GM12874 (cell line): ENCODE measurements around the gene VWC2.

Experiments
- TF ChIP-seq, protein P1 (sequence below): IDR thresholded peaks from 2 replicates; pipeline ENCODE4 v1.5.1; 2011; ENCODE audit warnings: low read depth, mild to moderate bottlenecking, control low read depth, low read length, moderate library complexity; ENCODE audit not compliant: insufficient read depth

The VWC2 gene

GRCh38 chr7:49852619-49853462, 79.4 kb downstream of the VWC2 start:
- TF ChIP-seq, protein P1, sequence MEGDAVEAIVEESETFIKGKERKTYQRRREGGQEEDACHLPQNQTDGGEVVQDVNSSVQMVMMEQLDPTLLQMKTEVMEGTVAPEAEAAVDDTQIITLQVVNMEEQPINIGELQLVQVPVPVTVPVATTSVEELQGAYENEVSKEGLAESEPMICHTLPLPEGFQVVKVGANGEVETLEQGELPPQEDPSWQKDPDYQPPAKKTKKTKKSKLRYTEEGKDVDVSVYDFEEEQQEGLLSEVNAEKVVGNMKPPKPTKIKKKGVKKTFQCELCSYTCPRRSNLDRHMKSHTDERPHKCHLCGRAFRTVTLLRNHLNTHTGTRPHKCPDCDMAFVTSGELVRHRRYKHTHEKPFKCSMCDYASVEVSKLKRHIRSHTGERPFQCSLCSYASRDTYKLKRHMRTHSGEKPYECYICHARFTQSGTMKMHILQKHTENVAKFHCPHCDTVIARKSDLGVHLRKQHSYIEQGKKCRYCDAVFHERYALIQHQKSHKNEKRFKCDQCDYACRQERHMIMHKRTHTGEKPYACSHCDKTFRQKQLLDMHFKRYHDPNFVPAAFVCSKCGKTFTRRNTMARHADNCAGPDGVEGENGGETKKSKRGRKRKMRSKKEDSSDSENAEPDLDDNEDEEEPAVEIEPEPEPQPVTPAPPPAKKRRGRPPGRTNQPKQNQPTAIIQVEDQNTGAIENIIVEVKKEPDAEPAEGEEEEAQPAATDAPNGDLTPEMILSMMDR = peak; percentile 73

DNA sequence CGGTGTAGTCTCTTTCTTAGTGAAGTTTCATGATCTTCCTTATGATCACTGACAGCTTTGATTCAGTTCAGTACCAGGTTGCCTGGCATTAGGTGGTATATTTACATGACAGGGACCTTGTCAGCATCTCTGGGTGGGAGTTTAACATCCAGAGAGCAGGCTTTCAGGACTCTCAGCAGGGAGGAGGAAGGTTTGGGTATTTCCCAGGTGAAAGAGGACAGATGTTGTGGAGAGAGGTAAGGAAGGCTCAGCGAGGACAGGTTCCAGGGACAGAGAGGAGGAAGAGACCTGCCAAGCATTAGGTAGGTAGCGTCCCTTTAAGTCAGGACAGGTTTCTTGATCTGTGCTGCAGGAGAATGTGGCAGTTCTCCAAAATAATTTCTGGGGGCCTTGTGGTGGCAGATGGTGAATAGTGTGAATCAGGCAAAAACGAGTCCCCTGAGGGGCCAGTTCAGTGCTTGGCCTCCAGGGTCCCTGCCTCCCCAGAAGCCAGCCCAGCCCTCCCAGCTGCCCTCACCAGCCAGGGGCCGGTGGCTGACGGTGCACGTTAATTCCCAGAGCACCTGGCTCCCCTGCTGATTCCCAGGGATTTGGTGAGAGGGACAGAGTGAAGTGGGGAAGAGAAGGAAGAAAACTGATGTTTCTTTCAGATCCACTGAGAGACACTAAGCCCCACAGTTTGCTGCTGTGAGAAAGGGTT, 82.0 kb downstream of the VWC2 start:
- TF ChIP-seq, protein P1 = no peak

DNA sequence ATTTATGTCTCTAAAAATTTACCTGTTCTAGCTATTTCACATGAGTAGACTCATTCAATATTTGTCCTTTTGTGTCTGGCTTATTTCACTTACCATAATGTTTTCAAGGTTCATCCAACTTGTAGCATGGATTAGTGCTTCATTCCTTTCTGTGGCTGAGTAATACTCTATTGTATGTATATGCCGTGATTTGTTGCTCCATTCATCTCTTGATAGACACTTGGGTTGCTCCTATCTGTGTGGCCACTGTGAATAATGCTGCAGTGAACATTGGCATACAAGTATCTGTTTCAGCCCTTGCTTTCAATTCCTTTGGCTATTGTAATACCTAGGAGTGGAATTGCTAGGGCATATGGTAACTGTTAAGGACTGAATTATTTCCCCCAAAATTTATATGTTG, 86.9 kb downstream of the VWC2 start:
- TF ChIP-seq, protein P1 = no peak

DNA sequence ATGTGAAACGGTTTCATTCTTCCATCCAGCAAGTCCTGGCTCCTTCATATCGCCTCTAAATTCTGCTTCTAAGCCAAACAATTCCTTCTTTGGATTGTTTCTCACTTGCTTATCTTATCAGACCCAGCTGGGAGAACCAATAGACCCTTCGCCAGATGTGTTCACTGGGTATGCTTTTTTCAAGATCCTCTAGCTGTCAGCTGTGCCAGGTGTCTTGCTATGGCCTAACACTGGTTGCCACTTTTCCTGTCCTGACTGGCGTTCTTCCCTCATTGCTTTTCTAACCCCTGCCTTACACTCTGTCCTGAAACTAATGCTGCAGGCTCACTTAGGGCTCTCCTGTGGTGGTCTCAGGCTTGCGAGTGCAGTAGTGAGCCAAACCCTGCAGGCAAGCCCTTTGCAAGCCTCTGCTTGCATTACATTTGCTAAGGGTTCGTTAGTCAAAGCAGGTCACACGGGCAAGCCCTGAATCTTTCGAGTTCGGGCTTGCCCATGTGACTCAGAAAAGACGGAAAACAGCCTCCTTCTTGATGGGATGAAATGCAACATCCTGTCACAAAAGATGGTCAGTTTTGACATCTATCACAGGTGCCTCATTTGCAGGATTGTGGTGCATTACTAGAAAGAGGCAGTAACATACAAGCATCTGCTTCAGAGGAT, 92.8 kb downstream of the VWC2 start:
- TF ChIP-seq, protein P1 = no peak

- TF ChIP-seq, protein P1 = no peak
These were observed 93.5 kb downstream of the VWC2 start for GRCh38 chr7:49866910-49867309.

DNA sequence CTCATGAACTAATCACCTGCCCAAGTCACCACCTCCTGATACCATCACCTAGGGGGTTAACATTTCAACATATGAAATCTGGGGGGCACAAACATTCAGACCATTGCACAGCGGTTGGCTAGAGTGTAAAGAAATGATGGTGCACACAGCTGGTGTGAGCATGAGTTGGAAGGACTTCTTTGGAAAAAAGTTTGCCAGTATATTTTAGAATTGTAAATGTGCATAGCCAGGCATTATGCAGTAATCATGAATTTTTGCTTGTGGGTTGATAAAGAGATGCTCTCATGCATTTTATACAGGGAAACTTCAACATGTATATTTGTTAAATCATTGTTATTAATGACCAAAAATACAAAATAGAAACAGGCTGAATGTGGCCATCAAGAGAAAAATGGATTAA, 100.0 kb downstream of the VWC2 start:
- TF ChIP-seq, protein P1 = no peak

GRCh38 chr7:49875336-49875735, 101.9 kb downstream of the VWC2 start:
- TF ChIP-seq, protein P1 = no peak
